ENCODE results near the gene GABRB1.
"Not testable (repeated sequence)": the region's sequence is repeated elsewhere in the genome, so short reads cannot be mapped to it uniquely, and the experiment has no call there.

Gene GABRB1

GRCh38 chr4:47215759-47216158 is 184.4 kb downstream of the GABRB1 start:
- DNase-seq: no peak

GRCh38 chr4:47217291-47217690 is 185.9 kb downstream of the GABRB1 start:
- DNase-seq: no peak

GRCh38 chr4:47217884-47218283 is 186.5 kb downstream of the GABRB1 start:
- no peak for DNase-seq

GRCh38 chr4:47218631-47219030 is 187.3 kb downstream of the GABRB1 start:
- DNase-seq: no peak

GRCh38 chr4:47219586-47219985 is 188.2 kb downstream of the GABRB1 start:
- DNase-seq: no peak

- DNase-seq: no peak
Measured at GRCh38 chr4:47221721-47222120, 190.4 kb downstream of the GABRB1 start.

GRCh38 chr4:47222276-47222675 is 190.9 kb downstream of the GABRB1 start:
- no peak for DNase-seq

- no peak for DNase-seq
Measured at GRCh38 chr4:47224361-47224760, 193.0 kb downstream of the GABRB1 start.

- DNase-seq: no peak
Measured at GRCh38 chr4:47235721-47236120, 204.4 kb downstream of the GABRB1 start.

GRCh38 chr4:47238667-47239066 is 207.3 kb downstream of the GABRB1 start:
- DNase-seq: no peak

- DNase-seq: no peak
Measured at GRCh38 chr4:47239649-47240048, 208.3 kb downstream of the GABRB1 start.

- DNase-seq: no peak
Measured at GRCh38 chr4:47251348-47252135, 220.2 kb downstream of the GABRB1 start.

GRCh38 chr4:47263721-47264120 is 232.4 kb downstream of the GABRB1 start:
- DNase-seq: no peak

GRCh38 chr4:47270201-47270888 is 239.0 kb downstream of the GABRB1 start:
- no peak for DNase-seq

GRCh38 chr4:47271291-47271690 is 239.9 kb downstream of the GABRB1 start:
- no peak for DNase-seq

- DNase-seq: no peak
Measured at GRCh38 chr4:47274901-47275300, 243.5 kb downstream of the GABRB1 start.

- no peak for DNase-seq
Measured at GRCh38 chr4:47275595-47275994, 244.2 kb downstream of the GABRB1 start.

- DNase-seq: no peak
Measured at GRCh38 chr4:47278631-47279030, 247.3 kb downstream of the GABRB1 start.

GRCh38 chr4:47287735-47288134 is 256.4 kb downstream of the GABRB1 start:
- DNase-seq: no peak

GRCh38 chr4:47289805-47290204 is 258.4 kb downstream of the GABRB1 start:
- DNase-seq: no peak

GRCh38 chr4:47290873-47291272 is 259.5 kb downstream of the GABRB1 start:
- DNase-seq: not testable (repeated sequence)

GRCh38 chr4:47309165-47309564 is 277.8 kb downstream of the GABRB1 start:
- no peak for DNase-seq

GRCh38 chr4:47312170-47312569 is 280.8 kb downstream of the GABRB1 start:
- no peak for DNase-seq

GRCh38 chr4:47313384-47313783 is 282.0 kb downstream of the GABRB1 start:
- no peak for DNase-seq

GRCh38 chr4:47315346-47315745 is 284.0 kb downstream of the GABRB1 start:
- DNase-seq: no peak

Data from NCI-H526 treated with DMSO at 0.1 percent for 48 hours (cell line).